Skeletal muscle satellite cell (primary cell): ENCODE data around the gene MRGPRF.
A peak's percentile ranks its signal among the peaks of the same experiment; 100 is the strongest.

Experiments used
- H3K27me3 ChIP-seq: 2 replicates; pipeline ENCODE4 v1.7.0; 2013; ENCODE audit warnings: low read length; ENCODE audit not compliant: control insufficient read depth, insufficient read depth
- H3K36me3 ChIP-seq: 2 replicates; pipeline ENCODE4 v1.7.0; 2013; ENCODE audit warnings: mild to moderate bottlenecking, control low read depth, low read length; ENCODE audit not compliant: insufficient read depth
- H3K4me1 ChIP-seq: 2 replicates; pipeline ENCODE4 v1.7.0; 2013; ENCODE audit warnings: low read length; ENCODE audit not compliant: control insufficient read depth, insufficient read depth
- H3K4me2 ChIP-seq: 2 replicates; pipeline ENCODE4 v1.7.0; 2013; ENCODE audit warnings: mild to moderate bottlenecking, low read length
- H3K4me3 ChIP-seq: 2 replicates; pipeline ENCODE4 v1.7.0; 2013; ENCODE audit warnings: low read length
- H3K9ac ChIP-seq: 2 replicates; pipeline ENCODE4 v1.7.0; 2013; ENCODE audit warnings: mild to moderate bottlenecking, low read depth, low read length, moderate library complexity
- H3K9me3 ChIP-seq: replicated peaks from 2 replicates; pipeline ENCODE4 v1.7.0; 2013; ENCODE audit warnings: mild to moderate bottlenecking, control low read depth, low read length

MRGPRF gene

GRCh38 chr11:69055212-69055586 lies 42.2 kb upstream of the MRGPRF start:
- Histone ChIP-seq H3K4me3 (no peak overlapping the region), H3K9ac (no peak overlapping the region), H3K4me1 (peaks cover 10% of the 10 kb centered on the region), H3K4me2 (no peak overlapping the region), H3K36me3 (peaks cover 25% of the 10 kb centered on the region), H3K9me3 (no peaks in the 10 kb centered on the region), H3K27me3 (no peaks in the 10 kb centered on the region)

- no peaks in the 10 kb centered on the region for H3K9me3 ChIP-seq
- H3K4me2 ChIP-seq: no peak overlapping the region
- no peaks in the 10 kb centered on the region for H3K27me3 ChIP-seq
- H3K9ac ChIP-seq: no peak overlapping the region
- no peak overlapping the region for H3K4me3 ChIP-seq
- peaks cover 15% of the 10 kb centered on the region for H3K4me1 ChIP-seq
- peaks cover 21% of the 10 kb centered on the region for H3K36me3 ChIP-seq
Measured at GRCh38 chr11:69054397-69055211, 41.6 kb upstream of the MRGPRF start.

DNA sequence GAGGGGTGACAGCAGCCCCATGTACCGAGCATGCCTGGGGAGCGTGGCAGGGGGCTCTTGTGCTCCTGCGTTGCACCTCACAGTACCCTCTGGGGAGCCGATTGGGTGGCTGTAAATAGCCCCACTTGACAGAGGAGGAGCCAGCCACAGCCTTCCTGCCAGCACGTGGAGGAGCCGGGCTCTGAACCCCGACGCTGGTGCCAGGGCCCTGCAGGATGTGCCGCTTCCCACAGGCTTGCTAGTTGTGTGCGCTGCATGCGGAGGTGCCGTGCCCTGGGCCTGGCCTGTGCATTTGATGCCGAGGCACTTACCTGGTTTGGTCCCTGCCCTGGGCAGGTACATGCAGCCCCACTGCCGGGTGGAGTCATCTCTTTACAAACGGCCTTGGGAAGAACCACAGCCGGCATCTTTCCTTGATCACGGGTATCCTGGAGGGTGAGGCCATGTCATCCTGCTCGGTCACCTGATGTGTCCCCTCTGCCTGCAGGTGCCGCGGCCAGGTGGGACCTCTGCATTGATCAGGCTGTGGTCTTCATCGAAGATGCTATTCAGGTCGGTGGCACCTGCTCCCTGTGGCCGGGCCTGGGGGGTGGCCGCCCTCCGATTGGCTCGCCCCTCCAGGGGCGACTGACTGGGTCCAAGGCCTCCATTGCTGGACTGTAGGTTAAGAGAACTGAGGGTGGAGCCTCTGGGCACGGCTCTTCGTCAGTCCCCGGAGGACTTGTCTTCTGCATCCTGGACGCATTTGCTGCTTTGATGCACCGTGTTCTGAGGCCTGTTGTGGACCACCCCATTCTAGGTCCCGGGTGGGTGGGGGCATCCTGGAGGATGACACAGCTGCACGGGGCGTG lies 40.7 kb upstream of the MRGPRF start:
- H3K4me1 ChIP-seq: peaks cover 18% of the 10 kb centered on the region
- no peaks in the 10 kb centered on the region for H3K27me3 ChIP-seq
- no peak overlapping the region for H3K4me2 ChIP-seq
- H3K36me3 ChIP-seq: peaks cover 20% of the 10 kb centered on the region
- H3K4me3 ChIP-seq: no peak overlapping the region
- H3K9me3 ChIP-seq: no peaks in the 10 kb centered on the region
- no peak overlapping the region for H3K9ac ChIP-seq

DNA sequence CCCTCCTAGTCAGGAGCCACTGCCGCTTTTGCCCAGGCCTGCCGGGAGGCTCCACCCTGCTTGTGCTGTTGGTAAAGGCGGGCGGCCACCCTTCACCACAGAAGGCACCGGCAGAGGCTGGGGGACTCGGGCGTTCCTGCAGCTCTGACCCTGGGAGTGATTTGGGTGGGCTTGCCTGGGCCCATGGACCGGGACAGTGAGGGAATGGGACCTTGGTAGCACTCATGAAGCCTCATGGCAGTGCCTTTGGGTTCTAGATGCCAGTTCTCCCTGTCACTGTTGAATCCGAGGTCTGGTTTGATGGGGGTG lies 40.1 kb upstream of the MRGPRF start:
- Histone ChIP-seq H3K9ac (no peak overlapping the region), H3K9me3 (no peaks in the 10 kb centered on the region), H3K27me3 (no peaks in the 10 kb centered on the region), H3K4me2 (no peak overlapping the region), H3K4me1 (peaks cover 23% of the 10 kb centered on the region), H3K36me3 (peaks cover 20% of the 10 kb centered on the region), H3K4me3 (no peak overlapping the region)

DNA sequence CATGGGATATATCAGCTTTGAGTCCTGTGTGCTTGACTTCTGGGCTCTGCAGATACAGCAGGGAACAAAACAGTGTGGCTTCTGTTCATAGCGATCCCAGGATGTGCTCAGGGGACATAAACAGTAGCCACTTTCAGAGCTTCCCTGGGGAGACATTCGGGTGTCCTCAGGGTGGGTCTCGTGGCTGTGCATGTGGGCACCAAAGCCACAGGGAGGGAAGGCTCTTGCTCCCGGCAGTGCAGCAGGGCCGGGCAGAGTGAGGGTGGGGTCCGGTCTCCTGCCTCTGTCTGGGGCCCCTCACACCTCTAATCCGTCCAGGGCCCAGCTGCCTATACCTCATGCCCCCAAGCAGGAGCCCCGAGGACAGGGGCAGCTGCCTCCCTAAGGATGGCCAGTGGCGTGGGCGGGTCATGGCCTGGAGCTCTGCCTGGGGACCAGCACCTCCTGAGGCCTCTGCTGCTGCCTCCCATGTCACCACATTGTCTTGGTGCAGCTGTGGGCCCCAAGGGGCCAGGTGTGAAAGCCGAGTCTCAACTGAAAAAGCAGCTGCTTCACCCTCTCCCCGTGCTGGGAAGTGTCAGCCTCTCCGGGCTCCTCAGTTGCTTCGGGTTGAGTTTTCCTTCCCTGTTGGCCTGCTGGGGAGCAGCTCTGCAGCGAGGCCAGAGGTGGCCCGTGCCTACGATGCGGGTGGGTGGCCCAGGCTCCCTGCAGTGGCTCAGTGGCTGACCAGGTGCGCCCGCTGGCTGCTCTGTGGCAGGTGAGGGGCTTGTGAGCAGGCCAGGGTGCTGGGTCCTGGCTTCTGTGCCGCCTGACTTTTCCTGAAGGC lies 39.5 kb upstream of the MRGPRF start:
- Histone ChIP-seq H3K9ac (no peak overlapping the region), H3K9me3 (no peaks in the 10 kb centered on the region), H3K4me3 (no peak overlapping the region), H3K4me1 (peaks cover 27% of the 10 kb centered on the region), H3K36me3 (peaks cover 20% of the 10 kb centered on the region), H3K27me3 (no peaks in the 10 kb centered on the region), H3K4me2 (no peak overlapping the region)

DNA sequence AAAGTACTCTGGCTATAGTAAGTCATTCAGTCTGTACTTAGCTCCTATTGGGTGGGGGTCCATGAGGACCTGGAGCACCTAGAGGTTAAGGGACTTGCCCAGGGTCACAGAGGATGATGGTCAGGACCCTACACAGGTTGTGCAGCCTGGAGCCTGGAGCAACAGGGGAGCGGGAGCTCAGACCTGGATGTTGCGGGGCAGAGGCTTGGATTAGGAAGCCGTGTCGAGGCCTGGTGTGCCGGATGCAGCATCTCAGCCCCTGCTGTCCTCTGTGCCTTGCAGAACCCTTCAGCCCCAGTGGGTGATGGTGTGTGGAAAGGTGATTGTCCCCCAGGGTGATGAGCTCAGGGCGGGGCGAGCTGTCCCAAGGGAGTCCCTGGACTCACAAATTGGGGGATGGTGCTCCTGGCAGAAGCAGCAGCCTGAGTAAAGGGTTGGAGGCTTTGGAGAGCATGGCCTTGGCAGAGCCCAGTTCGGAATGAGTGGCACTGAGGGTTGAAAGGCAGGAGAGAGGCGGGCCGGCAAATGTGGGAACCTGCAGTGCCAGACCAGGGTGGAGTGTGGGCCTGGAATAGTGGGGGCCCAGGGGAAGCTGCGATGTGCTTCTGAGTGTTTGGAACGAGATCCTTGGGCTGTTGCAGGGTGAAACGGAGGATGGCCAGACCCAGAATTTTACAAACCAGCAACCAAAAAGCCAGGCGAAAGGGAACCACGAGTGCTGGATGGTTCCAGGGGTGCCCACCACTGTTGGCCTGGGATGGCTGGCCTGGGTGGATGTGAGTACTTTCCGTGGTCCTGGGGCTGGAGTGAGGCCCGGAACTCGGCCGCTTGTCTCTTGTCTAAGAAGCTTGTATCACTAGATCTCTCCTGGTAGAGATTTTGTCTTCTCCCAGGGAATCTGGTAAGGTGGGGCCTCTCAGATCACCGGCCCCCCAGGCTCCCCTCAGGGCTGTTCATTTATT lies 38.6 kb upstream of the MRGPRF start:
- Histone ChIP-seq H3K9me3 (no peaks in the 10 kb centered on the region), H3K9ac (no peak overlapping the region), H3K27me3 (no peaks in the 10 kb centered on the region), H3K4me3 (peak overlapping the region; percentile 16), H3K36me3 (peaks cover 17% of the 10 kb centered on the region), H3K4me2 (peak overlapping the region; percentile 48), H3K4me1 (peaks cover 27% of the 10 kb centered on the region)

- Histone ChIP-seq H3K4me1 (peaks cover 27% of the 10 kb centered on the region), H3K36me3 (peaks cover 17% of the 10 kb centered on the region), H3K4me3 (no peak overlapping the region), H3K9ac (no peak overlapping the region), H3K27me3 (no peaks in the 10 kb centered on the region), H3K4me2 (peak overlapping the region; percentile 84), H3K9me3 (no peaks in the 10 kb centered on the region)
Measured at GRCh38 chr11:69050592-69051380, 37.7 kb upstream of the MRGPRF start.

DNA sequence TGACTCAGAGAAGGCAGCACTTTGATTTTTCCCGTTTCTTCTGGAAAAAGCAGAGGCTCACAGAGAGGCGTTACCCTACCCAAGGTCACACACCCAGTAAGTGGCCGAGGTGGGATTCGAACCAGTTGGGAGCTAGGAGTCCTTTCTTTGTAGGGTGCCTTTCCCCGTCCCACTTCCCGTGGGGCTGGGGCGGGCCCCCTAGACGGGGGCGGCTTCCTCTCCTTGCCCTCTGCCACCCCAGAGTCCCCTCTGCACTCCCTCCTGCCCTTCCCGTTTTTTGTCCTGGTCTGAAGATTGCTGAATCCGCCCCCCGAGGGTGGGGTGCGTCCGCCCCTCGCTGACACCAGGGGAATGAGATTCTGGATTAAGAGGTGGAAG lies 36.4 kb upstream of the MRGPRF start:
- H3K27me3 ChIP-seq: no peaks in the 10 kb centered on the region
- peaks cover 9% of the 10 kb centered on the region for H3K36me3 ChIP-seq
- peaks cover 33% of the 10 kb centered on the region for H3K4me1 ChIP-seq

DNA sequence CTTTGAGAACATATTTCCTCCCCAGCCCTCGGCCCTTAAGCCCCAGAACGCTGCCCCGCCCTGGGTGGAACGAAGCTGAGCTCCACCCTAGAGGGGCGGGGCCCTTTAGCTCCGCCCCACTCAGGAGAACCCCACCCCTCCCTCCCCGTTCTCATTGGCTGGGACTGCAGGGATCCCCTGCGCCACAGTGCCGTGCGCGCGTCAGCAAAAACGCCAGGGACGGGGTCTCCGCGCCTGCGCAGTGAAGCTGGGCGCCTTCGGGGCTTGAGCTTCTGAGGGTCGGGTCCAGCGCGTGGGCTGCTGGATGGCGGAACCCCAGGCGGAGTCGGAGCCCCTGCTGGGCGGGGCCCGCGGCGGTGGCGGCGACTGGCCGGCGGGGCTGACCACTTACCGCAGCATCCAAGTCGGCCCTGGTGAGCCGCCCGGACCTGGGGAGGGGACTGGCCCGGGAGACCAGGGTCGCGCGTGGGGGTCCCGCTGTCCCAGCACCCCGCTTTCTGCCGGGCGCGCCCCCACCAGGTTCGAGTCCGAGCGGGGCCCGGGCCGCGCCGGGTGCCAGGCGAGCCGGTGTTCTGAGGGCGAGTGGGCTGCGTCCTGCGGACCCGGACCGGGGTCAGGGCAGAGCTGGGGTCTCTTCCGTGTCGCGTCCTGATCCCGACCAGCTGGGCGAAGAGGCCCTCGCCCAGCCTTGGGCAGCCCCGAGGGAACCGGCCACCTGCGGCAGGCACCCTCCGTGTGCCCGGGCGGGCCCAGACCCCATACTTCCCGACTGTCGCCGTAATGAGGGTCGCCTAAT lies 35.8 kb upstream of the MRGPRF start, which contains the start of gene TPCN2:
TSS of gene TPCN2 (plus strand) at position 239 of the 796 bp plus-strand sequence. CDS start at position 305, 66 bp downstream.
- no peaks in the 10 kb centered on the region for H3K9me3 ChIP-seq
- H3K4me2 ChIP-seq: peak within 1 kb of the TSS; percentile 84
- H3K4me1 ChIP-seq: peaks cover 39% of the 10 kb centered on the region
- H3K27me3 ChIP-seq: no peaks in the 10 kb centered on the region
- peak within 1 kb of the TSS; percentile 91 for H3K4me3 ChIP-seq
- peak within 1 kb of the TSS; percentile 95 for H3K9ac ChIP-seq
- peaks cover 3% of the 10 kb centered on the region for H3K36me3 ChIP-seq

More for the DNA sequence above, 36.4 kb upstream of the MRGPRF start:
- H3K9me3 ChIP-seq: no peaks in the 10 kb centered on the region
- H3K4me2 ChIP-seq: peak overlapping the region; percentile 84
- peak overlapping the region; percentile 91 for H3K4me3 ChIP-seq
- peak overlapping the region; percentile 95 for H3K9ac ChIP-seq
